PC-3 (cell line): ENCODE measurements around the gene RNF14. TPM values are rescaled to one million over a fixed set of nuclear protein-coding genes. Genes with fewer than 3 reads are reported as not detected.
"Not testable (repeated sequence)": the region's sequence is repeated elsewhere in the genome, so short reads cannot be mapped to it uniquely, and the experiment has no call there.

Experiments used
- ATAC-seq: fragments of 200-7000 bp; cut with Tn5 transposase; 2 replicates; pipeline ENCODE4 v1.9.1; 2020; ENCODE audit warnings: mild to moderate bottlenecking, moderate library complexity
- BruUV-seq: library from RNA; stranded (reverse); fragments of 400-500 nt; replicated peaks from 2 replicates; lab custom pipeline; 2021; lab: Mats Ljungman, UMichigan
- CTCF ChIA-PET: fragments of 300-600 bp; sonication (Branson Sonifier 250); formaldehyde crosslinking; loops from one replicate; lab custom pipeline; 2022; ENCODE audit warnings: antibody characterized with exemption; lab: Charles Lee
- POLR2A ChIA-PET: fragments of 300-600 bp; sonication (Branson Sonifier 250); formaldehyde crosslinking; loops from one replicate; lab custom pipeline; 2022; ENCODE audit warnings: antibody characterized with exemption; ENCODE audit not compliant: unreplicated experiment; lab: Charles Lee
- DNase-seq: peaks from one replicate; pipeline ENCODE4 v3.0.0-alpha.2; 2015
- H2AFZ ChIP-seq: fragments of 300-600 bp; sonication (generic); 2 replicates; pipeline ENCODE4 v1.6.0; 2016; ENCODE audit warnings: antibody characterized with exemption, low read length
- H3F3A ChIP-seq: fragments of 300-600 bp; sonication (generic); one replicate; pipeline ENCODE4 v1.6.0; 2017; ENCODE audit warnings: antibody characterized with exemption, low read length, control low read depth, mild to moderate bottlenecking; ENCODE audit not compliant: unreplicated experiment
- H3K27ac ChIP-seq: fragments of 300-600 bp; sonication (generic); 2 replicates; pipeline ENCODE4 v1.5.1; 2016; ENCODE audit warnings: mild to moderate bottlenecking, low read length
- H3K27me3 ChIP-seq: fragments of 300-600 bp; sonication (generic); 2 replicates; pipeline ENCODE4 v1.6.1; 2016; ENCODE audit warnings: low read length, mixed read lengths
- H3K36me3 ChIP-seq: fragments of 300-600 bp; sonication (generic); 2 replicates; pipeline ENCODE4 v1.6.1; 2016; ENCODE audit warnings: low read depth, mixed run types, low read length, mixed read lengths
- H3K4me1 ChIP-seq: fragments of 300-600 bp; sonication (generic); 2 replicates; pipeline ENCODE4 v1.5.1; 2016; ENCODE audit warnings: low read length; ENCODE audit not compliant: insufficient read depth
- H3K4me2 ChIP-seq: fragments of 300-600 bp; sonication (generic); 2 replicates; pipeline ENCODE4 v1.6.0; 2016; ENCODE audit warnings: low read length
- H3K4me3 ChIP-seq: fragments of 300-600 bp; sonication (generic); 2 replicates; pipeline ENCODE4 v1.5.1; 2016; ENCODE audit warnings: mild to moderate bottlenecking, low read length, mixed read lengths
- H3K79me2 ChIP-seq: fragments of 300-600 bp; sonication (generic); 2 replicates; pipeline ENCODE4 v1.6.1; 2017; ENCODE audit warnings: low read length, mixed read lengths
- H3K9ac ChIP-seq: fragments of 300-600 bp; sonication (generic); 2 replicates; pipeline ENCODE4 v1.6.0; 2016; ENCODE audit warnings: mild to moderate bottlenecking, low read length
- H3K9me2 ChIP-seq: fragments of 300-600 bp; sonication (generic); replicated peaks from 2 replicates; pipeline ENCODE4 v1.6.1; 2016; ENCODE audit warnings: mixed run types, low read length, mixed read lengths
- H3K9me3 ChIP-seq: fragments of 300-600 bp; sonication (generic); 2 replicates; pipeline ENCODE4 v1.6.1; 2016; ENCODE audit warnings: low read length, mixed read lengths
- H4K20me1 ChIP-seq: fragments of 300-600 bp; sonication (generic); 2 replicates; pipeline ENCODE4 v1.6.1; 2016; ENCODE audit warnings: low read length, mixed read lengths
- CTCF ChIP-seq: fragments of 300-600 bp; sonication (generic); conservative IDR thresholded peaks from 2 replicates; pipeline ENCODE4 v1.5.1; 2017; ENCODE audit warnings: antibody characterized with exemption, low read depth, mild to moderate bottlenecking, low read length
- EZH2 ChIP-seq: fragments of 300-600 bp; sonication (generic); IDR thresholded peaks from one replicate; pipeline ENCODE4 v1.6.1; 2017; ENCODE audit warnings: antibody characterized with exemption, mild to moderate bottlenecking, low read length; ENCODE audit not compliant: unreplicated experiment
- EZH2phosphoT487 ChIP-seq: fragments of 300-600 bp; sonication (generic); IDR thresholded peaks from 2 replicates; pipeline ENCODE4 v1.6.1; 2018; ENCODE audit warnings: mild to moderate bottlenecking, antibody characterized with exemption, low read length, borderline replicate concordance
- intact Hi-C: fragments of 100-400 bp; cut with micrococcal nuclease; formaldehyde crosslinking; loops from 2 replicates; pipeline ENCODE4 v1.9.0; 2023
- total RNA-seq: library from RNA; depleted of rRNA; stranded (reverse); fragments of >200 nt; gene quantifications from 2 replicates; pipeline ENCODE4 v1.2.3, GENCODE V29; 2014; rRNA removed

RNF14 gene
- total RNA-seq, 1 experiment from 2014 or later, result 32.1 TPM

- H3K27ac ChIP-seq, result no peak overlapping the region
- H4K20me1 ChIP-seq, result no peaks in the 10 kb centered on the region
- ChIA-PET POLR2A (no interaction called here), CTCF (no interaction called here)
- no peaks in the 10 kb centered on the region for H3K79me2 ChIP-seq
- no peaks in the 10 kb centered on the region for H3K9me2 ChIP-seq
- H3K9me3 ChIP-seq, result no peaks in the 10 kb centered on the region
- H3K36me3 ChIP-seq, result no peaks in the 10 kb centered on the region
- ATAC-seq (no peak), DNase-seq (no peak)
- H3F3A ChIP-seq, result no peaks in the 10 kb centered on the region
- no peak overlapping the region for H3K9ac ChIP-seq
- no peaks in the 10 kb centered on the region for H3K4me1 ChIP-seq
- no peak overlapping the region for H3K4me2 ChIP-seq
- TF ChIP-seq EZH2, result no peak
- no peaks in the 10 kb centered on the region for H3K27me3 ChIP-seq
- intact Hi-C loops, result no loop called here
- no TSS peak for BruUV-seq
- H2AFZ ChIP-seq, result no peak overlapping the region
- H3K4me3 ChIP-seq, result no peak overlapping the region
Observed at GRCh38 chr5:142036918-142037317, 68.0 kb downstream of the RNF14 start.

- CTCF ChIA-PET, ATAC-seq, H4K20me1 ChIP-seq, H3K9me3 ChIP-seq, H3K4me2 ChIP-seq, DNase-seq, H3K4me3 ChIP-seq, BruUV-seq, H3K79me2 ChIP-seq, intact Hi-C loops, H3K27ac ChIP-seq, H3K9me2 ChIP-seq, H3K36me3 ChIP-seq, H3F3A ChIP-seq, H3K27me3 ChIP-seq, H3K4me1 ChIP-seq, H3K9ac ChIP-seq, H2AFZ ChIP-seq, POLR2A ChIA-PET: not testable (repeated sequence)
Observed at GRCh38 chr5:142037599-142037998, 68.7 kb downstream of the RNF14 start.

- Histone ChIP-seq H3K79me2 (no peaks in the 10 kb centered on the region), H3K36me3 (no peaks in the 10 kb centered on the region), H3K27ac (no peak overlapping the region), H4K20me1 (no peaks in the 10 kb centered on the region), H3K4me2 (no peak overlapping the region), H3K4me3 (no peak overlapping the region), H3K9ac (no peak overlapping the region), H3K9me3 (no peaks in the 10 kb centered on the region), H3K27me3 (no peaks in the 10 kb centered on the region), H3K4me1 (no peaks in the 10 kb centered on the region), H3K9me2 (no peaks in the 10 kb centered on the region), H3F3A (no peaks in the 10 kb centered on the region), H2AFZ (no peak overlapping the region)
- ChIA-PET POLR2A (no interaction called here), CTCF (no interaction called here)
- no peak for DNase-seq
- TF ChIP-seq EZH2 (no peak), EZH2phosphoT487 (no peak), CTCF (no peak)
- intact Hi-C loops, result no loop called here
- no TSS peak for BruUV-seq
- no peak for ATAC-seq
Observed at GRCh38 chr5:142038735-142039134, 69.8 kb downstream of the RNF14 start.

Other genes with a start within 250 kb of the RNF14 start
- 53.0 and 55.8 TPM in 2 replicates for gene PCDH1, start 90.7 kb upstream of the RNF14 start, total RNA-seq
- 46.6 and 58.9 TPM in 2 replicates for gene DELE1, start 45.2 kb upstream of the RNF14 start, total RNA-seq
- gene PCDH12, start 10.9 kb upstream of the RNF14 start, total RNA-seq, result 0.15 TPM in 1 of 2 replicates, not detected in the other
- gene GNPDA1, start 43.9 kb downstream of the RNF14 start, total RNA-seq, result 34.7 and 36.1 TPM in 2 replicates
- 33.5 and 38.2 TPM in 2 replicates for gene NDFIP1, start 139.7 kb downstream of the RNF14 start, total RNA-seq